A673 (cell line): ENCODE results near the gene PAOX. TPM values are rescaled to one million over a fixed set of nuclear protein-coding genes. Genes with fewer than 3 reads are reported as not detected.

ENCODE experiments used
- BruUV-seq: library from RNA; stranded (reverse); fragments of 400-500 nt; replicated peaks from 2 replicates; lab custom pipeline; 2021; lab: Mats Ljungman, UMichigan
- CTCF ChIA-PET: fragments of 300-600 bp; sonication (Branson Sonifier 250); formaldehyde crosslinking; loops from one replicate; lab custom pipeline; 2022; ENCODE audit warnings: antibody characterized with exemption; lab: Charles Lee
- POLR2A ChIA-PET: fragments of 300-600 bp; sonication (Branson Sonifier 250); formaldehyde crosslinking; loops from one replicate; lab custom pipeline; 2022; ENCODE audit warnings: antibody characterized with exemption; ENCODE audit not compliant: low non-redundant PET; lab: Charles Lee
- DNase-seq: peaks from one replicate; pipeline ENCODE4 v3.0.0-alpha.2; 2015; ENCODE audit warnings: low spot score
- H3K27ac ChIP-seq: fragments of 200-600 bp; sonication (generic); 2 replicates; pipeline ENCODE4 v1.5.1; 2016; ENCODE audit warnings: mixed run types, low read depth, mild to moderate bottlenecking, mixed read lengths, antibody characterized with exemption, low read length; ENCODE audit not compliant: poor library complexity, severe bottlenecking
- H3K27me3 ChIP-seq: fragments of 200-600 bp; sonication (generic); replicated peaks from 2 replicates; pipeline ENCODE4 v1.6.1; 2017; ENCODE audit warnings: mixed run types, low read depth, mild to moderate bottlenecking, mixed read lengths, antibody characterized with exemption, low read length; ENCODE audit not compliant: insufficient read depth, poor library complexity
- H3K36me3 ChIP-seq: fragments of 200-600 bp; sonication (generic); 2 replicates; pipeline ENCODE4 v1.6.1; 2016; ENCODE audit warnings: mixed run types, mild to moderate bottlenecking, mixed read lengths, antibody characterized with exemption, low read length; ENCODE audit not compliant: insufficient read depth, poor library complexity, severe bottlenecking
- H3K4me1 ChIP-seq: fragments of 200-600 bp; sonication (generic); 2 replicates; pipeline ENCODE4 v1.6.1; 2017; ENCODE audit warnings: mixed run types, mild to moderate bottlenecking, mixed read lengths, antibody characterized with exemption, low read length; ENCODE audit not compliant: insufficient read depth, poor library complexity, severe bottlenecking
- H3K4me3 ChIP-seq: fragments of 200-600 bp; sonication (generic); 2 replicates; pipeline ENCODE4 v1.5.1; 2016; ENCODE audit warnings: low read depth, mixed run types, mild to moderate bottlenecking, mixed read lengths, low read length; ENCODE audit not compliant: poor library complexity, severe bottlenecking
- H3K9me3 ChIP-seq: fragments of 200-600 bp; sonication (generic); 2 replicates; pipeline ENCODE4 v1.6.1; 2016; ENCODE audit warnings: mixed run types, low read depth, mild to moderate bottlenecking, mixed read lengths, antibody characterized with exemption, low read length; ENCODE audit not compliant: poor library complexity, severe bottlenecking
- CTCF ChIP-seq: fragments of 300-800, 200-600 bp; sonication (generic); conservative IDR thresholded peaks from 2 replicates; pipeline ENCODE4 v1.5.1; 2017; ENCODE audit warnings: low read depth, mild to moderate bottlenecking, antibody characterized with exemption, low read length, moderate library complexity, mixed read lengths
- EZH2 ChIP-seq: fragments of 200-600 bp; sonication (generic); IDR thresholded peaks from 2 replicates; pipeline ENCODE4 v1.6.1; 2017; ENCODE audit warnings: borderline replicate concordance, low read depth, mild to moderate bottlenecking, mixed read lengths, antibody characterized with exemption, low read length; ENCODE audit not compliant: poor library complexity, severe bottlenecking
- intact Hi-C: fragments of 100-400 bp; cut with micrococcal nuclease; formaldehyde crosslinking; loops from one replicate; pipeline ENCODE4 v1.10.0; 2022; ENCODE audit not compliant: unreplicated experiment
- total RNA-seq: library from RNA; stranded (reverse); gene quantifications from 2 replicates; pipeline ENCODE4 v1.2.3, GENCODE V29; 2021

The PAOX gene
- total RNA-seq, 1 experiment from 2014 or later: 0.92 TPM

GRCh38 chr10:133388973-133389818 lies 10.1 kb downstream of the PAOX start:
- TF ChIP-seq EZH2 (no peak), CTCF (no peak)
- no peak overlapping the region for H3K4me3 ChIP-seq
- CTCF ChIA-PET: no interaction called here
- POLR2A ChIA-PET: no interaction called here
- no peaks in the 10 kb centered on the region for H3K36me3 ChIP-seq
- intact Hi-C loops: no loop called here
- no TSS peak for BruUV-seq
- no peaks in the 10 kb centered on the region for H3K27me3 ChIP-seq
- no peak overlapping the region for H3K27ac ChIP-seq
- no peaks in the 10 kb centered on the region for H3K9me3 ChIP-seq
- H3K4me1 ChIP-seq: peaks cover 4% of the 10 kb centered on the region
- DNase-seq: no peak

GRCh38 chr10:133390597-133391248 lies 11.7 kb downstream of the PAOX start:
- Histone ChIP-seq H3K36me3 (peaks cover 3% of the 10 kb centered on the region), H3K9me3 (no peaks in the 10 kb centered on the region), H3K27ac (no peak overlapping the region), H3K27me3 (no peaks in the 10 kb centered on the region), H3K4me3 (no peak overlapping the region), H3K4me1 (peaks cover 4% of the 10 kb centered on the region)
- POLR2A ChIA-PET: no interaction called here
- CTCF ChIA-PET: no interaction called here
- intact Hi-C loops: no loop called here
- BruUV-seq: no TSS peak
- DNase-seq: no peak
- TF ChIP-seq CTCF (no peak), EZH2 (no peak)

- CTCF ChIA-PET: no interaction called here
Measured at GRCh38 chr10:133391249-133391635, 12.2 kb downstream of the PAOX start.

More at GRCh38 chr10:133391249-133391635, 12.2 kb downstream of the PAOX start:
- intact Hi-C loops: no loop called here
- no peak overlapping the region for H3K27ac ChIP-seq
- H3K4me3 ChIP-seq: no peak overlapping the region
- no peak for TF ChIP-seq CTCF
- no peak for TF ChIP-seq EZH2
- H3K4me1 ChIP-seq: peaks cover 4% of the 10 kb centered on the region
- no TSS peak for BruUV-seq
- POLR2A ChIA-PET: no interaction called here
- DNase-seq: no peak
- no peaks in the 10 kb centered on the region for H3K9me3 ChIP-seq
- no peaks in the 10 kb centered on the region for H3K27me3 ChIP-seq
- peaks cover 8% of the 10 kb centered on the region for H3K36me3 ChIP-seq
